ENCODE results near the gene KIF4B. TPM values are rescaled to one million over a fixed set of nuclear protein-coding genes. Genes with fewer than 3 reads are reported as not detected.

KIF4B gene
- total and polyA plus RNA-seq, 2 of the 8 experiments (the other 6 are each of a cell fraction or from before 2014, with no cell fraction given), result 0.02 to 0.15 TPM

DNA sequence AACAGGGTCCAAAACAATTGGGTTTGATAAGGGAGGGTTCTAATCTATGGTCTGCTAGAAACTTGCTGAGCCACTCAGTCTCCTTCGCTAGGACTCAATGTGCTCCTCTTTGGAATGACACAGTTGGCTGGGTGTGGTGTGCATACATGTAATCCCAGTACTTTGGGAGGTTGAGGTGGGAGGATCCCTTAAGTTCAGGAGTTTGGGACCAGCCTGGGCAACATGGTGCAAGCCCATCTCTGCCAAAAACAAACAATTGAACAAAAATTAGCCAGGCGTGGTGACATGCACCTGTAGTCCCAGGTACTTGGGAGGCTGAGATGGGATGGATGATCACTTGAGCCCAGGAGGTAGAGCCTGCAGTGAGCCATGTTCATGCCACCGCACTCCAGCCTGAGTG lies 2.7 kb upstream of the KIF4B start:
- FAIRE-seq, result no peak
- H4K20me1 ChIP-seq (replicated peaks in 1 of 2; ENCODE audit: control insufficient read depth in 1 of 2, insufficient read depth in 2 of 2, low read length in 2 of 2), result no peaks in the 10 kb centered on the region
- no peak overlapping the region for H2AK5ac ChIP-seq (ENCODE audit: low read depth, low read length)
- DNase-seq (ENCODE audit: low read depth in 1 of 2, low spot score in 2 of 2), result no peak
- H3K79me1 ChIP-seq (ENCODE audit: low read depth, low read length), result no peaks in the 10 kb centered on the region
- H3K4ac ChIP-seq (replicated peaks; ENCODE audit: insufficient read length, low read depth, low read length), result no peak overlapping the region
- H3K27me3 ChIP-seq (replicated peaks in 1 of 4; ENCODE audit: control insufficient read depth in 3 of 4, extremely low read depth in 1 of 4, insufficient read depth in 3 of 4, low read length in 3 of 4), result no peaks in the 10 kb centered on the region
- H2AFZ ChIP-seq (ENCODE audit: low read length), result no peak overlapping the region
- H4K5ac ChIP-seq (ENCODE audit: insufficient read length, low read depth, low read length), result no peak overlapping the region
- no peak overlapping the region for H2BK120ac ChIP-seq (replicated peaks; ENCODE audit: low read depth, low read length)
- no peak overlapping the region for H3K9ac ChIP-seq (replicated peaks in 1 of 4; ENCODE audit: extremely low read depth in 1 of 4, low read depth in 3 of 4, low read length in 3 of 4)
- no peak overlapping the region for H3K18ac ChIP-seq (ENCODE audit: extremely low read depth, low read length)
- no peak overlapping the region for H2BK12ac ChIP-seq (ENCODE audit: low read depth, low read length)
- CTCF ChIA-PET (ENCODE audit: partially characterized antibody), result interaction anchor here (0.6 kb wide), 1 partner anchor 128 kb away, joined by 3 read pairs; no protein-coding TSS in a partner anchor
- POLR2A ChIA-PET (ENCODE audit: partially characterized antibody), result no interaction called here
- H3K23ac ChIP-seq (ENCODE audit: insufficient read length), result no peak overlapping the region
- H2BK5ac ChIP-seq (ENCODE audit: low read depth, low read length), result no peak overlapping the region
- H4K8ac ChIP-seq (ENCODE audit: extremely low read depth, insufficient read depth, low read length), result no peak overlapping the region
- no peak overlapping the region for H3K56ac ChIP-seq (replicated peaks; ENCODE audit: insufficient read length, low read depth, low read length)
- no peak overlapping the region for H2BK20ac ChIP-seq (ENCODE audit: low read length)
- H3K23me2 ChIP-seq (ENCODE audit: low read depth, low read length), result no peaks in the 10 kb centered on the region
- H3K27ac ChIP-seq (ENCODE audit: low read depth, low read length), result no peak overlapping the region
- no peak overlapping the region for H2BK15ac ChIP-seq (ENCODE audit: low read length)
- no peaks in the 10 kb centered on the region for H3K36me3 ChIP-seq (ENCODE audit: control insufficient read depth in 2 of 4, insufficient read depth in 4 of 4, low read length in 3 of 4)
- no peak overlapping the region for H3K4me2 ChIP-seq (ENCODE audit: insufficient read depth in 1 of 2, low read depth in 2 of 2, low read length in 2 of 2)
- no peaks in the 10 kb centered on the region for H3K4me1 ChIP-seq (replicated peaks in 1 of 4; ENCODE audit: control insufficient read depth in 3 of 4, insufficient read depth in 4 of 4, low read length in 3 of 4)
- H3K4me3 ChIP-seq (ENCODE audit: extremely low read depth in 1 of 4, insufficient read depth in 2 of 4, low read depth in 3 of 4, low read length in 4 of 4), result no peak overlapping the region
- H4K91ac ChIP-seq (replicated peaks; ENCODE audit: insufficient read length, low read length), result no peak overlapping the region
- H3K14ac ChIP-seq (ENCODE audit: insufficient read length), result no peak overlapping the region
- TF ChIP-seq POLR2A (IDR thresholded peaks at IDR 0.05; ENCODE audit: control extremely low read depth in 1 of 2, low read depth in 2 of 2, low read length in 2 of 2), result no peak
- no peak for TF ChIP-seq ASH2L (IDR thresholded peaks at IDR 0.05; ENCODE audit: low read length)
- TF ChIP-seq SAP30 (IDR thresholded peaks at IDR 0.05; ENCODE audit: insufficient read depth, insufficient replicate concordance, low read length), result no peak
- TF ChIP-seq RAD21 (IDR thresholded peaks at IDR 0.05 in 1 of 2, conservative IDR thresholded peaks at IDR 0.05 in 1 of 2; ENCODE audit: low read depth in 2 of 2, low read length in 2 of 2), result no peak
- no peak for TF ChIP-seq RXRA (IDR thresholded peaks at IDR 0.05; ENCODE audit: insufficient read depth, low read depth, low read length)
- no peak for TF ChIP-seq TCF12 (IDR thresholded peaks at IDR 0.05; ENCODE audit: low read depth, low read length)
- no peaks in the 10 kb centered on the region for H3K9me3 ChIP-seq (ENCODE audit: insufficient read depth in 2 of 2, low read depth in 1 of 2, low read length in 1 of 2)
- 85% methylated on average over 3 of the region's 3 CpGs; no CpG with 5 or more reads in 1 of the 2 experiments for WGBS, 2 experiments (ENCODE audit: extremely low coverage in 1 of 2, insufficient coverage in 1 of 2, insufficient read length in 1 of 2, insufficient replicate concordance in 2 of 2, low coverage in 1 of 2, low lambda C conversion rate in 2 of 2, missing lambda C conversion rate in 1 of 2)
- no peaks in the 10 kb centered on the region for H3K79me2 ChIP-seq (ENCODE audit: control insufficient read depth in 1 of 2, insufficient read depth in 2 of 2, low read length in 2 of 2)

All from H1 (cell line).